OCI-LY7 (cell line): ENCODE data around the gene LTB. TPM values are rescaled to one million over a fixed set of nuclear protein-coding genes. Genes with fewer than 3 reads are reported as not detected.

Source experiments
- BruUV-seq: library from RNA; stranded (reverse); fragments of 400-500 nt; replicated peaks from 2 replicates; lab custom pipeline; 2021; lab: Mats Ljungman, UMichigan
- CTCF ChIA-PET: fragments of 300-600 bp; sonication (Branson Sonifier 250); formaldehyde crosslinking; loops from one replicate; lab custom pipeline; 2022; ENCODE audit warnings: antibody characterized with exemption; ENCODE audit not compliant: unreplicated experiment; lab: Charles Lee
- POLR2A ChIA-PET: fragments of 300-600 bp; sonication (Branson Sonifier 250); formaldehyde crosslinking; loops from one replicate; lab custom pipeline; 2022; ENCODE audit warnings: antibody characterized with exemption; lab: Charles Lee
- DNase-seq: peaks from one replicate; pipeline ENCODE4 v3.0.0-alpha.2; 2015; ENCODE audit warnings: low spot score
- H2AFZ ChIP-seq: fragments of 200-600 bp; sonication (generic), shearing (Covaris generic); 2 replicates; pipeline ENCODE4 v1.6.1; 2014; ENCODE audit warnings: mild to moderate bottlenecking, antibody characterized with exemption, low read length, moderate library complexity
- H3K27ac ChIP-seq: fragments of 200-600 bp; sonication (generic); 2 replicates; pipeline ENCODE4 v1.5.1; 2014; ENCODE audit warnings: mixed run types, low read depth, mild to moderate bottlenecking, moderate library complexity, low read length, inconsistent platforms; ENCODE audit not compliant: poor library complexity, severe bottlenecking
- H3K36me3 ChIP-seq: fragments of 200-600 bp; sonication (generic); 2 replicates; pipeline ENCODE4 v1.6.1; 2014; ENCODE audit warnings: mild to moderate bottlenecking, antibody characterized with exemption, low read length, moderate library complexity, mixed read lengths; ENCODE audit not compliant: insufficient read depth
- H3K4me1 ChIP-seq: fragments of 200-600 bp; sonication (generic); 2 replicates; pipeline ENCODE4 v1.5.1; 2014; ENCODE audit warnings: mild to moderate bottlenecking, low read length; ENCODE audit not compliant: insufficient read depth, poor library complexity, severe bottlenecking
- H3K4me2 ChIP-seq: fragments of 200-600 bp; sonication (generic); 2 replicates; pipeline ENCODE4 v1.6.1; 2014; ENCODE audit warnings: mild to moderate bottlenecking, low read length
- H3K4me3 ChIP-seq: fragments of 200-600 bp; sonication (generic); 2 replicates; pipeline ENCODE4 v1.5.1; 2014; ENCODE audit warnings: mild to moderate bottlenecking, low read depth, low read length; ENCODE audit not compliant: poor library complexity, severe bottlenecking
- H3K79me2 ChIP-seq: fragments of 200-600 bp; sonication (generic); 2 replicates; pipeline ENCODE4 v1.6.1; 2016; ENCODE audit warnings: low read depth, mild to moderate bottlenecking, low read length, moderate library complexity, mixed read lengths; ENCODE audit not compliant: insufficient read depth
- H3K9me2 ChIP-seq: fragments of 200-600 bp; sonication (generic); 2 replicates; pipeline ENCODE4 v1.6.1; 2016; ENCODE audit warnings: mild to moderate bottlenecking, low read length, mixed read lengths; ENCODE audit not compliant: insufficient read depth
- H3K9me3 ChIP-seq: fragments of 200-600 bp; sonication (generic); 2 replicates; pipeline ENCODE4 v1.6.1; 2014; ENCODE audit warnings: mild to moderate bottlenecking, mixed run types, low read length, mixed read lengths
- H4K20me1 ChIP-seq: fragments of 200-600 bp; sonication (generic); 2 replicates; pipeline ENCODE4 v1.6.1; 2014; ENCODE audit warnings: mild to moderate bottlenecking, antibody characterized with exemption, low read length, moderate library complexity, mixed read lengths; ENCODE audit not compliant: insufficient read depth
- EZH2phosphoT487 ChIP-seq: fragments of 200-600 bp; sonication (generic); IDR thresholded peaks from 2 replicates; pipeline ENCODE4 v1.6.1; 2018; ENCODE audit warnings: low read depth, borderline replicate concordance, mild to moderate bottlenecking, mixed run types, antibody characterized with exemption, low read length, moderate library complexity, mixed read lengths
- intact Hi-C: fragments of 100-400 bp; cut with micrococcal nuclease; formaldehyde crosslinking; loops from one replicate; pipeline ENCODE4 v1.10.0; 2022; ENCODE audit not compliant: unreplicated experiment
- small RNA-seq: library from RNA; depleted of rRNA; stranded (forward); fragments of <200 nt; gene quantifications from one replicate; pipeline ENCODE3, GENCODE V24; 2014
- total RNA-seq, 2 experiments: library from RNA; depleted of rRNA in 1 of 2; stranded (reverse); fragments of >200 nt in 1 of 2; shearing (Covaris generic) in 1 of 2; gene quantifications; 2 replicates each; pipeline ENCODE4 v1.2.3, GENCODE V29; 2014 to 2022
- TF ChIP-seq, protein P1 (sequence below): fragments of 200-600 bp; sonication (generic); conservative IDR thresholded peaks from 2 replicates; pipeline ENCODE4 v1.5.1; 2014; ENCODE audit warnings: mild to moderate bottlenecking, antibody characterized with exemption, low read length, moderate library complexity, mixed read lengths

The LTB gene
- total RNA-seq, 2 experiments from 2014 or later: 36.5 to 36.9 TPM

GRCh38 chr6:31530659-31531058 is 51.6 kb downstream of the LTB start:
- Histone ChIP-seq H3K4me1 (no peaks in the 10 kb centered on the region), H3K9me3 (no peaks in the 10 kb centered on the region), H3K9me2 (no peaks in the 10 kb centered on the region), H3K27ac (no peak overlapping the region), H3K4me3 (no peak overlapping the region), H3K79me2 (peaks cover 15% of the 10 kb centered on the region; the same call in 1 of the 2 replicates), H3K4me2 (no peak overlapping the region), H3K36me3 (peaks cover 75% of the 10 kb centered on the region), H2AFZ (no peak overlapping the region), H4K20me1 (peaks cover 12% of the 10 kb centered on the region)
- TF ChIP-seq EZH2phosphoT487: no peak
- TF ChIP-seq, protein P1, sequence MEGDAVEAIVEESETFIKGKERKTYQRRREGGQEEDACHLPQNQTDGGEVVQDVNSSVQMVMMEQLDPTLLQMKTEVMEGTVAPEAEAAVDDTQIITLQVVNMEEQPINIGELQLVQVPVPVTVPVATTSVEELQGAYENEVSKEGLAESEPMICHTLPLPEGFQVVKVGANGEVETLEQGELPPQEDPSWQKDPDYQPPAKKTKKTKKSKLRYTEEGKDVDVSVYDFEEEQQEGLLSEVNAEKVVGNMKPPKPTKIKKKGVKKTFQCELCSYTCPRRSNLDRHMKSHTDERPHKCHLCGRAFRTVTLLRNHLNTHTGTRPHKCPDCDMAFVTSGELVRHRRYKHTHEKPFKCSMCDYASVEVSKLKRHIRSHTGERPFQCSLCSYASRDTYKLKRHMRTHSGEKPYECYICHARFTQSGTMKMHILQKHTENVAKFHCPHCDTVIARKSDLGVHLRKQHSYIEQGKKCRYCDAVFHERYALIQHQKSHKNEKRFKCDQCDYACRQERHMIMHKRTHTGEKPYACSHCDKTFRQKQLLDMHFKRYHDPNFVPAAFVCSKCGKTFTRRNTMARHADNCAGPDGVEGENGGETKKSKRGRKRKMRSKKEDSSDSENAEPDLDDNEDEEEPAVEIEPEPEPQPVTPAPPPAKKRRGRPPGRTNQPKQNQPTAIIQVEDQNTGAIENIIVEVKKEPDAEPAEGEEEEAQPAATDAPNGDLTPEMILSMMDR: no peak
- intact Hi-C loops: no loop called here
- ChIA-PET CTCF (interaction anchor here (0.7 kb wide), 1 partner anchor 9 kb away, joined by 4 read pairs; no protein-coding TSS in a partner anchor), POLR2A (interaction anchor here (0.6 kb wide), 1 partner anchor 53 kb away, joined by 3 read pairs; no protein-coding TSS in a partner anchor)
- BruUV-seq: TSS peak; percentile 14
- DNase-seq: no peak

Small RNA genes within 50 kb of the gene (small RNA-seq; reads per million reads assigned to genes)
- gene SNORA38 (12.4 reads per million, percentile 96 among the genes with 10 or more reads in this experiment), gene SNORD117 (117 reads per million, percentile 99 among the genes with 10 or more reads in this experiment), gene SNORD84 (not detected), gene UQCRHP1 (not detected)

Other genes with a start within 250 kb of the LTB start
Only the 30 nearest of the 35 such genes appear.
- 11.9 and 15.3 TPM in 2 replicates for gene MICA, start 178.8 kb downstream of the LTB start, total RNA-seq (2014; rRNA removed; shearing (Covaris generic))
- gene MICA, start 178.8 kb downstream of the LTB start, total RNA-seq (2022): 8.3 and 9.9 TPM in 2 replicates
- 24.2 and 26.3 TPM in 2 replicates for gene MICB, start 84.3 kb downstream of the LTB start, total RNA-seq (2014; rRNA removed; shearing (Covaris generic))
- 32.4 and 33.9 TPM in 2 replicates for gene MICB, start 84.3 kb downstream of the LTB start, total RNA-seq (2022)
- not detected in 2 replicates for gene MCCD1, start 53.5 kb downstream of the LTB start, total RNA-seq (2014; rRNA removed; shearing (Covaris generic))
- not detected in 2 replicates for gene MCCD1, start 53.5 kb downstream of the LTB start, total RNA-seq (2022)
- gene DDX39B, start 40.4 kb downstream of the LTB start, total RNA-seq (2014; rRNA removed; shearing (Covaris generic)): 736 and 747 TPM in 2 replicates
- 478 and 481 TPM in 2 replicates for gene DDX39B, start 40.4 kb downstream of the LTB start, total RNA-seq (2022)
- gene ATP6V1G2, start 35.8 kb downstream of the LTB start, total RNA-seq (2014; rRNA removed; shearing (Covaris generic)): 3.8 and 4.2 TPM in 2 replicates
- gene ATP6V1G2, start 35.8 kb downstream of the LTB start, total RNA-seq (2022): 14.1 and 15.9 TPM in 2 replicates
- gene NFKBIL1, start 34.8 kb downstream of the LTB start, total RNA-seq (2014; rRNA removed; shearing (Covaris generic)): 17.1 and 21.8 TPM in 2 replicates
- gene NFKBIL1, start 34.8 kb downstream of the LTB start, total RNA-seq (2022): 22.7 and 23.2 TPM in 2 replicates
- 0.98 and 1.1 TPM in 2 replicates for gene LTA, start 10.1 kb downstream of the LTB start, total RNA-seq (2014; rRNA removed; shearing (Covaris generic))
- 4.1 and 4.3 TPM in 2 replicates for gene LTA, start 10.1 kb downstream of the LTB start, total RNA-seq (2022)
- gene TNF, start 6.9 kb downstream of the LTB start, total RNA-seq (2014; rRNA removed; shearing (Covaris generic)): 1.7 and 3.5 TPM in 2 replicates
- 2.5 TPM in 2 replicates for gene TNF, start 6.9 kb downstream of the LTB start, total RNA-seq (2022)
- gene LST1, start 3.9 kb upstream of the LTB start, total RNA-seq (2014; rRNA removed; shearing (Covaris generic)): 1.2 and 3.0 TPM in 2 replicates
- 4.2 and 4.9 TPM in 2 replicates for gene LST1, start 3.9 kb upstream of the LTB start, total RNA-seq (2022)
- gene NCR3, start 10.6 kb upstream of the LTB start, total RNA-seq (2014; rRNA removed; shearing (Covaris generic)): 1.6 TPM in 1 of 2 replicates, not detected in the other
- gene NCR3, start 10.6 kb upstream of the LTB start, total RNA-seq (2022): 0.74 and 2.0 TPM in 2 replicates
- 15.3 and 22.0 TPM in 2 replicates for gene AIF1, start 32.8 kb upstream of the LTB start, total RNA-seq (2014; rRNA removed; shearing (Covaris generic))
- gene AIF1, start 32.8 kb upstream of the LTB start, total RNA-seq (2022): 16.3 and 17.2 TPM in 2 replicates
- 113 and 156 TPM in 2 replicates for gene PRRC2A, start 38.3 kb upstream of the LTB start, total RNA-seq (2014; rRNA removed; shearing (Covaris generic))
- 355 and 379 TPM in 2 replicates for gene PRRC2A, start 38.3 kb upstream of the LTB start, total RNA-seq (2022)
- 191 and 233 TPM in 2 replicates for gene BAG6, start 70.2 kb upstream of the LTB start, total RNA-seq (2014; rRNA removed; shearing (Covaris generic))
- 320 and 323 TPM in 2 replicates for gene BAG6, start 70.2 kb upstream of the LTB start, total RNA-seq (2022)
- 0.13 and 1.5 TPM in 2 replicates for gene APOM, start 73.5 kb upstream of the LTB start, total RNA-seq (2014; rRNA removed; shearing (Covaris generic))
- 2.1 and 3.6 TPM in 2 replicates for gene APOM, start 73.5 kb upstream of the LTB start, total RNA-seq (2022)
- gene C6orf47, start 78.4 kb upstream of the LTB start, total RNA-seq (2014; rRNA removed; shearing (Covaris generic)): 17.5 and 18.5 TPM in 2 replicates
- 16.7 and 17.4 TPM in 2 replicates for gene C6orf47, start 78.4 kb upstream of the LTB start, total RNA-seq (2022)
- 34.3 and 50.9 TPM in 2 replicates for gene GPANK1, start 82.6 kb upstream of the LTB start, total RNA-seq (2014; rRNA removed; shearing (Covaris generic))
- 38.8 and 40.7 TPM in 2 replicates for gene GPANK1, start 82.6 kb upstream of the LTB start, total RNA-seq (2022)
- 207 and 230 TPM in 2 replicates for gene CSNK2B, start 83.7 kb upstream of the LTB start, total RNA-seq (2014; rRNA removed; shearing (Covaris generic))
- 245 and 254 TPM in 2 replicates for gene CSNK2B, start 83.7 kb upstream of the LTB start, total RNA-seq (2022)
- 12.3 and 15.9 TPM in 2 replicates for gene LY6G5B, start 87.6 kb upstream of the LTB start, total RNA-seq (2014; rRNA removed; shearing (Covaris generic))
- 28.7 and 32.0 TPM in 2 replicates for gene LY6G5B, start 87.6 kb upstream of the LTB start, total RNA-seq (2022)
- gene LY6G5C, start 98.6 kb upstream of the LTB start, total RNA-seq (2014; rRNA removed; shearing (Covaris generic)): 1.6 and 1.8 TPM in 2 replicates
- 2.5 and 3.5 TPM in 2 replicates for gene LY6G5C, start 98.6 kb upstream of the LTB start, total RNA-seq (2022)
- gene ABHD16A, start 120.9 kb upstream of the LTB start, total RNA-seq (2014; rRNA removed; shearing (Covaris generic)): 28.6 and 34.8 TPM in 2 replicates
- gene ABHD16A, start 120.9 kb upstream of the LTB start, total RNA-seq (2022): 32.7 and 35.2 TPM in 2 replicates
- not detected in 2 replicates for gene LY6G6F, start 124.4 kb upstream of the LTB start, total RNA-seq (2014; rRNA removed; shearing (Covaris generic))
- not detected in 2 replicates for gene LY6G6F, start 124.4 kb upstream of the LTB start, total RNA-seq (2022)
- gene LY6G6D, start 132.9 kb upstream of the LTB start, total RNA-seq (2014; rRNA removed; shearing (Covaris generic)): not detected in 2 replicates
- gene LY6G6D, start 132.9 kb upstream of the LTB start, total RNA-seq (2022): not detected in 2 replicates
- gene LY6G6C, start 139.3 kb upstream of the LTB start, total RNA-seq (2014; rRNA removed; shearing (Covaris generic)): not detected in 2 replicates
- gene LY6G6C, start 139.3 kb upstream of the LTB start, total RNA-seq (2022): not detected in 2 replicates
- not detected in 2 replicates for gene MPIG6B, start 140.9 kb upstream of the LTB start, total RNA-seq (2014; rRNA removed; shearing (Covaris generic))
- gene MPIG6B, start 140.9 kb upstream of the LTB start, total RNA-seq (2022): not detected in 2 replicates
- 14.0 and 20.6 TPM in 2 replicates for gene DDAH2, start 146.9 kb upstream of the LTB start, total RNA-seq (2014; rRNA removed; shearing (Covaris generic))
- 20.4 and 26.4 TPM in 2 replicates for gene DDAH2, start 146.9 kb upstream of the LTB start, total RNA-seq (2022)
- gene CLIC1, start 154.1 kb upstream of the LTB start, total RNA-seq (2014; rRNA removed; shearing (Covaris generic)): 376 and 413 TPM in 2 replicates
- gene CLIC1, start 154.1 kb upstream of the LTB start, total RNA-seq (2022): 314 and 318 TPM in 2 replicates
- gene MSH5, start 157.6 kb upstream of the LTB start, total RNA-seq (2014; rRNA removed; shearing (Covaris generic)): 104 and 108 TPM in 2 replicates
- gene MSH5, start 157.6 kb upstream of the LTB start, total RNA-seq (2022): 218 and 258 TPM in 2 replicates
- gene SAPCD1, start 180.2 kb upstream of the LTB start, total RNA-seq (2014; rRNA removed; shearing (Covaris generic)): 31.3 and 47.1 TPM in 2 replicates
- gene SAPCD1, start 180.2 kb upstream of the LTB start, total RNA-seq (2022): 53.5 and 66.8 TPM in 2 replicates
- 2.1 and 2.2 TPM in 2 replicates for gene VWA7, start 194.9 kb upstream of the LTB start, total RNA-seq (2014; rRNA removed; shearing (Covaris generic))
- 3.7 and 6.5 TPM in 2 replicates for gene VWA7, start 194.9 kb upstream of the LTB start, total RNA-seq (2022)
- gene VARS1, start 213.3 kb upstream of the LTB start, total RNA-seq (2014; rRNA removed; shearing (Covaris generic)): 47.0 and 51.2 TPM in 2 replicates
- 118 and 137 TPM in 2 replicates for gene VARS1, start 213.3 kb upstream of the LTB start, total RNA-seq (2022)